Loucy (cell line): Measurements from ENCODE around the gene CACNB3.

ENCODE experiments used
- CTCF ChIP-seq: fragments of 200-600 bp; sonication (generic); conservative IDR thresholded peaks from 2 replicates; pipeline ENCODE4 v1.5.1; 2014; ENCODE audit warnings: mild to moderate bottlenecking, antibody characterized with exemption, low read length
- EZH2phosphoT487 ChIP-seq: fragments of 200-600 bp; IDR thresholded peaks from 2 replicates; pipeline ENCODE4 v1.6.1; 2018; ENCODE audit warnings: antibody characterized with exemption, mild to moderate bottlenecking, moderate library complexity, borderline replicate concordance

DNA sequence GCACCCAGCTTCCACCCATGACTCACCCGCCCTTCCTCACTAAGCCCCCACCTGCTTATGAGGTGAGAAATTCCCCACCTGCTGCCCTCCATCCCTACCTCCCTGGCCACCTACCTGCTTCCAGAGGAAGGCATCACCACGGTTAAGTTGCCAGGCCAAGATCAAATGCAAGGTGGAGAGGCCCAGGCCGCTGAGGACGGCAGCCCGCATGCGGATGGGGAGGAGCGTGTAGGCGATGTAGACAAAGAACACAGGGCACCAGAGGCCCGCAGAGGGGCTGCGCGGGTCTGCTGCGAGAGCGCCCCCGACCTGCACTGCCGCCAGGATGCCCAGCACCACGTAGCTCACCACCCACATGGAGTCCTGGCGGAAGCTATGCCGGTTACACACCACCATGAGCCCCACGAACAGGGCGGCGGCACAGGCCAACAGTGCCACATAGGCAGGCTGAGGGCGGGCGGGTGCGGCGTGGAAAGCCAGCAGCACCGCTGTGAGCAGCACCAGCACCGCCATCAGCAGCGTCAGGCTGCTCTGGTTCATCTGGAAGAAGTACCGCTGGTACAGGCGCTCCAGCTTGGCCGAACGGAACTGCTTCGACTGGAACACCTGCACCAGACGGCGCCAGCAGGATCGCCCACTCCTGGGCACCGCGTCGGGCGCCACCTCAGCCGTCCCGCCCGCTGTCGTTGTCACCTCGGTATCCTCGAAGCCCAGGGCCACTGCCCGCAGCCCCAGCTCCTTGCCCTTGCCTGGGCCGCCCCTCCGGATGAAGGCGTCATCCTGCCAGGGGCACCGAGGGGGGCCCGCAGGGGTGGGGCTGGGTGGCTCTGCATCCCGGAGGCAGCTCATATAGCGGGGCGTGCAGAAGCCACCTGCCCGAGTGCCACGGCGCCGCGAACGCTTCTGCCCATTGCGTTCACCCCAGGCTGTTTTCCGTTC is 35.6 kb upstream of the CACNB3 start:
- no peak for TF ChIP-seq CTCF
- TF ChIP-seq EZH2phosphoT487: no peak
